ENCODE data around the gene RAB11FIP2.

GRCh38 chr10:117983961-117984360, 62.8 kb downstream of the RAB11FIP2 start:
- TF ChIP-seq CTCF (conservative IDR thresholded peaks at IDR 0.05; ENCODE audit: low read length) (no peak), EZH2phosphoT487 (IDR thresholded peaks at IDR 0.05; ENCODE audit: borderline replicate concordance) (no peak)

All from Loucy (cell line).